Memory B cell (primary cell): ENCODE data around the gene NDUFA3.

Source experiments
- ATAC-seq: fragments of 150-1000 bp; cut with Tn5 transposase; 2 replicates; pipeline ENCODE4 v1.10.0; 2021; ENCODE audit warnings: low read depth, mild to moderate bottlenecking, moderate library complexity
- DNase-seq, 2 donors: peaks; one replicate each; pipeline ENCODE4 v3.0.0; 2022; ENCODE audit warnings: low spot score in 2 of 2
- H3K27ac Mint-ChIP-seq: one replicate; pipeline ENCODE4 v1.8.0; 2022; ENCODE audit warnings: mild to moderate bottlenecking, moderate library complexity, mixed read lengths
- H3K27me3 Mint-ChIP-seq: one replicate; pipeline ENCODE4 v1.8.0; 2022; ENCODE audit warnings: mixed read lengths
- H3K36me3 Mint-ChIP-seq: one replicate; pipeline ENCODE4 v1.8.0; 2022; ENCODE audit warnings: mild to moderate bottlenecking, mixed read lengths
- H3K4me1 Mint-ChIP-seq: one replicate; pipeline ENCODE4 v1.8.0; 2022; ENCODE audit warnings: mixed read lengths
- H3K4me3 Mint-ChIP-seq: one replicate; pipeline ENCODE4 v1.8.0; 2022; ENCODE audit warnings: mild to moderate bottlenecking, moderate library complexity, mixed read lengths
- H3K9me3 Mint-ChIP-seq: one replicate; pipeline ENCODE4 v1.8.0; 2022; ENCODE audit warnings: mixed read lengths

NDUFA3 gene

GRCh38 chr19:54155694-54156093, 53.0 kb downstream of the NDUFA3 start:
- peaks cover 26% of the 10 kb centered on the region for H3K36me3 Mint-ChIP-seq
- no peaks in the 10 kb centered on the region for H3K9me3 Mint-ChIP-seq
- no peaks in the 10 kb centered on the region for H3K27me3 Mint-ChIP-seq
- no peak overlapping the region for H3K27ac Mint-ChIP-seq
- no peak for ATAC-seq
- H3K4me3 Mint-ChIP-seq, result no peak overlapping the region
- peaks cover 24% of the 10 kb centered on the region for H3K4me1 Mint-ChIP-seq
- DNase-seq, result no peak

- DNase-seq, result no peak
- no peak for ATAC-seq
- Mint-ChIP-seq H3K9me3 (peaks cover 2% of the 10 kb centered on the region), H3K4me3 (no peak overlapping the region), H3K36me3 (peaks cover 22% of the 10 kb centered on the region), H3K27ac (no peak overlapping the region), H3K27me3 (no peaks in the 10 kb centered on the region), H3K4me1 (peaks cover 27% of the 10 kb centered on the region)
These were observed 53.8 kb downstream of the NDUFA3 start for GRCh38 chr19:54156490-54156889.

GRCh38 chr19:54156953-54157352, 54.3 kb downstream of the NDUFA3 start:
- DNase-seq, result no peak
- H3K27me3 Mint-ChIP-seq, result no peaks in the 10 kb centered on the region
- H3K36me3 Mint-ChIP-seq, result peaks cover 22% of the 10 kb centered on the region
- H3K4me1 Mint-ChIP-seq, result peaks cover 27% of the 10 kb centered on the region
- H3K9me3 Mint-ChIP-seq, result peaks cover 2% of the 10 kb centered on the region
- peak overlapping the region; percentile 32 for H3K4me3 Mint-ChIP-seq
- no peak for ATAC-seq
- no peak overlapping the region for H3K27ac Mint-ChIP-seq
